Keratinocyte (primary cell): ENCODE data around the gene ETV5. TPM values are rescaled to one million over a fixed set of nuclear protein-coding genes. Genes with fewer than 3 reads are reported as not detected.

Experiments used
- DNase-seq: peaks from one replicate; pipeline ENCODE4 v3.0.0-alpha.2; 2011; ENCODE audit warnings: low read depth, missing footprints, low spot score
- FAIRE-seq: peaks from 2 replicates; lab custom pipeline; 2011; peaks lifted over from hg19 to GRCh38; lab: Jason Lieb, UNC
- H2AFZ ChIP-seq: 2 replicates; pipeline ENCODE4 v1.6.0; 2012; ENCODE audit warnings: low read length, control low read depth, inconsistent platforms; ENCODE audit not compliant: control insufficient read depth
- H3K27ac ChIP-seq: 2 replicates; pipeline ENCODE4 v1.5.1; 2011; ENCODE audit warnings: low read length; ENCODE audit not compliant: control insufficient read depth, insufficient read depth
- H3K27me3 ChIP-seq: 3 replicates; pipeline ENCODE4 v1.6.0; 2011; ENCODE audit warnings: low read length; ENCODE audit not compliant: control insufficient read depth, insufficient read depth; ENCODE audit errors: extremely low read depth
- H3K36me3 ChIP-seq, 2 experiments: 2 replicates in 1 of 2; 3 replicates in 1 of 2; pipeline ENCODE4 v1.5.1; 2011; ENCODE audit warnings: low read length in 2 of 2, mild to moderate bottlenecking in 1 of 2; ENCODE audit not compliant: control insufficient read depth in 2 of 2, insufficient read depth in 2 of 2; ENCODE audit errors: extremely low read depth in 1 of 2
- H3K4me1 ChIP-seq: 3 replicates; pipeline ENCODE4 v1.5.1; 2011; ENCODE audit warnings: low read length; ENCODE audit not compliant: control insufficient read depth, insufficient read depth; ENCODE audit errors: extremely low read depth
- H3K4me2 ChIP-seq: 3 replicates; pipeline ENCODE4 v1.6.0; 2011; ENCODE audit warnings: low read depth, low read length; ENCODE audit not compliant: control insufficient read depth, insufficient read depth; ENCODE audit errors: extremely low read depth
- H3K4me3 ChIP-seq, 3 experiments: fragments of 200-600 bp in 1 of 3; sonication (generic) in 1 of 3; 2 replicates in 2 of 3; 3 replicates in 1 of 3; pipeline ENCODE4 v1.5.1; 2011 to 2016; ENCODE audit warnings: low read length in 3 of 3, mild to moderate bottlenecking in 3 of 3, control low read depth in 2 of 3, inconsistent platforms in 1 of 3, low read depth in 1 of 3, mixed read lengths in 1 of 3, mixed run types in 1 of 3, moderate library complexity in 1 of 3; ENCODE audit not compliant: control insufficient read depth in 2 of 3, insufficient read depth in 2 of 3; ENCODE audit errors: extremely low read depth in 1 of 3
- H3K79me2 ChIP-seq: 2 replicates; pipeline ENCODE4 v1.6.0; 2012; ENCODE audit warnings: low read length; ENCODE audit not compliant: control insufficient read depth, insufficient read depth
- H3K9ac ChIP-seq: 3 replicates; pipeline ENCODE4 v1.6.0; 2011; ENCODE audit warnings: low read length; ENCODE audit not compliant: control insufficient read depth, insufficient read depth; ENCODE audit errors: extremely low read depth
- H3K9me1 ChIP-seq: 3 replicates; pipeline ENCODE4 v1.6.0; 2011; ENCODE audit warnings: low read length; ENCODE audit not compliant: control insufficient read depth, insufficient read depth; ENCODE audit errors: extremely low read depth
- H3K9me3 ChIP-seq: 2 replicates; pipeline ENCODE4 v1.5.1; 2012; ENCODE audit warnings: low read depth, low read length; ENCODE audit not compliant: control insufficient read depth
- H4K20me1 ChIP-seq: 3 replicates; pipeline ENCODE4 v1.6.0; 2011; ENCODE audit warnings: low read length; ENCODE audit not compliant: control insufficient read depth, insufficient read depth; ENCODE audit errors: extremely low read depth
- EZH2 ChIP-seq: IDR thresholded peaks from one replicate; pipeline ENCODE4 v1.6.1; 2012; ENCODE audit warnings: inconsistent platforms, mild to moderate bottlenecking, low read length, moderate library complexity
- dilution Hi-C: fragments of 300-500 bp; cut with MboI; formaldehyde crosslinking; loops from one replicate; pipeline ENCODE4 v1.7.0; 2020; ENCODE audit warnings: low sequenced_read_pairs; ENCODE audit not compliant: extremely low pct_ligation_motif_present
- polyA plus RNA-seq, 5 experiments: library from polyadenylated mRNA; depleted of rRNA in 3 of 5; stranded (reverse) in 3 of 5; stranded (forward) in 1 of 5; unstranded in 1 of 5; fragments of >200 nt; gene quantifications; 1 replicate in 1 of 5; 2 replicates in 3 of 5; 3 replicates in 1 of 5; pipeline versions ENCODE4 v1.2.1 to v1.2.3, GENCODE V29; 2011 to 2012; ENCODE audit warnings: missing spikeins in 2 of 5, low read depth in 1 of 5, low replicate concordance in 1 of 5
- TF ChIP-seq, protein P1 (sequence below), 3 experiments: IDR thresholded peaks in 1 of 3; conservative IDR thresholded peaks in 1 of 3; optimal IDR thresholded peaks in 1 of 3; 2 replicates in 2 of 3; 3 replicates in 1 of 3; pipeline versions ENCODE3 to v1.5.1; 2011; ENCODE audit warnings: low read length in 3 of 3, mild to moderate bottlenecking in 3 of 3, moderate library complexity in 2 of 3, control low read depth in 1 of 3, inconsistent platforms in 1 of 3; ENCODE audit not compliant: insufficient read depth in 2 of 3; ENCODE audit errors: extremely low read depth in 1 of 3

The ETV5 gene
- polyA plus RNA-seq, 1 donor (not counting 4 experiments of a cell fraction or from before 2014, with no cell fraction given) = 28.7 TPM

DNA sequence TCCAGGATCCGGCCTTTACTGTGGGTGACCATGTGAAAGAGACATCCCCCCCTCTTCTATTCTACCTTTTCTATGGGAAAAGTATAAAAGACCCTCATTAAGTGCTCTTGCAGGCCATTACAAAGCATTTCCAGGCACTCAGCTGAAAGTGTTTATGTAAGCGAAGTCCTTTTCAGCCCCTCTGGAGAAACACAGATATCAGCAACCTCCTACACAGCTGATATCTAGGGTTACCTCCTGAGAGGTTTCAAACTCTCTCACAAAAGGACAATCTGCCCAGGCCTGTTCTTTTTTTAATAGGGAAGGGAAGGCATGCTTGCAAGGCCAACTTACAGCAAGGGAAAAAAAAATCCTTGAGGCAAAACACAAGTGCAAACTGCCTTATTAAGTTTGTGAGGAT is 12.6 kb downstream of the ETV5 start:
- H3K4me1 ChIP-seq = peaks cover 35% of the 10 kb centered on the region
- H3K9ac ChIP-seq = no peak overlapping the region
- no peak overlapping the region for H2AFZ ChIP-seq
- no peaks in the 10 kb centered on the region for H3K79me2 ChIP-seq
- no peak overlapping the region for H3K4me2 ChIP-seq
- peaks cover 9 to 14% of the 10 kb centered on the region in 2 experiments for H3K36me3 ChIP-seq
- FAIRE-seq (no peak), DNase-seq (no peak)
- no peaks in the 10 kb centered on the region for H4K20me1 ChIP-seq
- dilution Hi-C loops = no loop called here
- no peaks in the 10 kb centered on the region for H3K27me3 ChIP-seq
- H3K9me3 ChIP-seq = no peaks in the 10 kb centered on the region
- no peak overlapping the region for H3K27ac ChIP-seq
- H3K4me3 ChIP-seq = no peak overlapping the region
- H3K9me1 ChIP-seq = peaks cover 2% of the 10 kb centered on the region
- no peak for TF ChIP-seq EZH2
- TF ChIP-seq, protein P1, sequence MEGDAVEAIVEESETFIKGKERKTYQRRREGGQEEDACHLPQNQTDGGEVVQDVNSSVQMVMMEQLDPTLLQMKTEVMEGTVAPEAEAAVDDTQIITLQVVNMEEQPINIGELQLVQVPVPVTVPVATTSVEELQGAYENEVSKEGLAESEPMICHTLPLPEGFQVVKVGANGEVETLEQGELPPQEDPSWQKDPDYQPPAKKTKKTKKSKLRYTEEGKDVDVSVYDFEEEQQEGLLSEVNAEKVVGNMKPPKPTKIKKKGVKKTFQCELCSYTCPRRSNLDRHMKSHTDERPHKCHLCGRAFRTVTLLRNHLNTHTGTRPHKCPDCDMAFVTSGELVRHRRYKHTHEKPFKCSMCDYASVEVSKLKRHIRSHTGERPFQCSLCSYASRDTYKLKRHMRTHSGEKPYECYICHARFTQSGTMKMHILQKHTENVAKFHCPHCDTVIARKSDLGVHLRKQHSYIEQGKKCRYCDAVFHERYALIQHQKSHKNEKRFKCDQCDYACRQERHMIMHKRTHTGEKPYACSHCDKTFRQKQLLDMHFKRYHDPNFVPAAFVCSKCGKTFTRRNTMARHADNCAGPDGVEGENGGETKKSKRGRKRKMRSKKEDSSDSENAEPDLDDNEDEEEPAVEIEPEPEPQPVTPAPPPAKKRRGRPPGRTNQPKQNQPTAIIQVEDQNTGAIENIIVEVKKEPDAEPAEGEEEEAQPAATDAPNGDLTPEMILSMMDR (optimal IDR thresholded peaks at IDR 0.05 in 1 of 3, IDR thresholded peaks at IDR 0.05 in 1 of 3, conservative IDR thresholded peaks at IDR 0.05 in 1 of 3; ENCODE audit: extremely low read depth in 1 of 3, insufficient read depth in 2 of 3, low read length in 3 of 3) = no peak

DNA sequence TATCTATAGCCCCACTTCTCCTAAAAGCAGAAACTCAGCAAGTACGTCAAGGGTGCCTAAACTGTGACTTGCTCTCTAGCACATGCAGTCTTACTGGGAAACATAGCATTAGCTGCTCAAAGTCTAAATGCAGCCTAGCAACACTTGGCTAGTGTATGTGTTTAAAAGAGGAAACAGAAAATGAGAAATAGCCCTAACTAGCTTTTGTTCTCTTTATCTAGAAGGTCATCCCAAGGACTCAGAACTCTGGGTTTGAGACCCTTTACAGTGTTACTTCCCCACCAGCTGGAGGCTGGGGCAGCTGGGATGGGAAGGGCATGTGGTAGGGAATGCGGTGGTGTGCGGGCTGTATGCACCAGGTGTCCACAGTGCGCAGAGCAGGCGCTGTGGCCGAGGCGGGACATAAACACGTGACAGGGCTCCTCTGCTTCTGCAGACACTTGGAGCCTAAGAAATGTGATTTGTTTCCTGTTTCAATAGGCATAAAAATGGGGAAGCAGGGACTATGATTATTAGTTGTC is 13.3 kb downstream of the ETV5 start:
- H3K9me3 ChIP-seq = no peaks in the 10 kb centered on the region
- H2AFZ ChIP-seq = no peak overlapping the region
- H3K4me3 ChIP-seq = no peak overlapping the region
- H3K27me3 ChIP-seq = no peaks in the 10 kb centered on the region
- TF ChIP-seq, protein P1 (optimal IDR thresholded peaks at IDR 0.05 in 1 of 3, IDR thresholded peaks at IDR 0.05 in 1 of 3, conservative IDR thresholded peaks at IDR 0.05 in 1 of 3; ENCODE audit: extremely low read depth in 1 of 3, insufficient read depth in 2 of 3, low read length in 3 of 3) = no peak
- TF ChIP-seq EZH2 = no peak
- no peak overlapping the region for H3K9ac ChIP-seq
- no peaks in the 10 kb centered on the region for H4K20me1 ChIP-seq
- peaks cover 13 to 14% of the 10 kb centered on the region in 2 experiments for H3K36me3 ChIP-seq
- H3K9me1 ChIP-seq = peaks cover 2% of the 10 kb centered on the region
- DNase-seq (no peak), FAIRE-seq (no peak)
- H3K27ac ChIP-seq = no peak overlapping the region
- dilution Hi-C loops = no loop called here
- H3K4me2 ChIP-seq = no peak overlapping the region
- H3K4me1 ChIP-seq = peaks cover 35% of the 10 kb centered on the region
- peaks cover 1% of the 10 kb centered on the region for H3K79me2 ChIP-seq
